DLD1 (cell line): ENCODE results near the gene BICD1.

Experiments
- in situ Hi-C: cut with HindIII; loops from 2 replicates; pipeline ENCODE4 v1.10.0; 2017; ENCODE audit warnings: low sequenced_read_pairs

Gene BICD1

GRCh38 chr12:32312049-32312670 lies 205.5 kb downstream of the BICD1 start:
- in situ Hi-C loops: no loop called here

GRCh38 chr12:32322354-32322753 lies 215.7 kb downstream of the BICD1 start:
- in situ Hi-C loops: no loop called here

GRCh38 chr12:32331133-32331532 lies 224.5 kb downstream of the BICD1 start:
- in situ Hi-C loops: no loop called here

- in situ Hi-C loops: no loop called here
These were observed 225.8 kb downstream of the BICD1 start for GRCh38 chr12:32332446-32332845.

DNA sequence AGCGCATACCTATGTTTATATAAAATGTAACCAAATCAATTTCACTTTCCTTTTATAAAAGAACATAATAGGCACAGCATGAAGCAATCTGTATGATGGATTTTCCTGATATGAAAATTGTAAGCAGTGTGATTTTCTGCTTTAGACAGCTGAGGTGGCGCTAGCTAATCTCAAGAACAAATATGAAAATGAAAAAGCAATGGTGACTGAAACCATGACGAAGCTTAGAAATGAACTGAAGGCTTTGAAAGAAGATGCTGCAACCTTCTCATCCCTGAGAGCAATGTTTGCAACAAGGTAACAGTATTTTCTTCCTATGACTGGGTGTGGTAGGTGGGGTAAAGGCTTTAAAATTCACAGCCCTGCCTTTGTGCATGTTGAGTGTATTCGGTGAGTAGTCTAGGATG lies 227.7 kb downstream of the BICD1 start:
- in situ Hi-C loops: no loop called here

- in situ Hi-C loops: no loop called here
These were observed 229.6 kb downstream of the BICD1 start for GRCh38 chr12:32336261-32336660.

DNA sequence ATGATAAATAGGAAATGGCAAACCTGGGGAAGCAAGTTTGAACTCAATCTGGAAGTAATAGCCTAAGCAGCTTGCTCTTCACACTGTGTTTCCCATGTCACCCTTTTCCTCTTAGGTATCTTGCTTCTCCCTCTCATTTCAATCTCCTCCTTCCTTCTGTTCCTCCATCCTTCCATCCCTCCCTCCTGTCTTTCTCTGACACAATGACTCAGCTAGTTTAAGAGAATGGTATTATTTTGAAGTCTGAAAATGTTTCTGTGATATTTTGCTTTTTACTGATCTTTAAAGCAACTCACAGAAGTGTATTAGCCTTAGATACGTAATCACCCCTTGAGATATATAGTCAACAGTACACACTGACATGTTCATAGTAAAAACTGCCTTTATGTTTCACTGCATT lies 236.8 kb downstream of the BICD1 start:
- in situ Hi-C loops: no loop called here

DNA sequence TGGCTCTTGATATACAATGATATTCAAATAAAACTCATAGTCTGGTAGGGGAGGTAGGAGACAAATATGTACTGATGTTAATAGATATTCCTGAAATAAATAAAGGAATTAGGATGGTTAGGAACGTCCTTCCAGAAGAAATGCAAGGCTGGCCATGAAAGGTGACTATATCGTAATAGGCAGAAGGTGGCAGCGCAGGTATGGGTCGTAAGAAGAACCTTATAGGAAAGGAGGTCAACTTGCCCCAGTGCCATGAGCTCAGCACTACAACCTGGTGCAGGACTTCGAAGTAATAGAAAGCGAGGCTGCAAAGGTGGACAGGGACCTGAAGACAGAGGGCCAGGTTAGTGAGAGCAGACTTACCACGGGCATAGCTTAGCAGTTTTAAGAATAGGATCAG lies 237.4 kb downstream of the BICD1 start:
- in situ Hi-C loops: no loop called here

- in situ Hi-C loops: no loop called here
These were observed 246.9 kb downstream of the BICD1 start for GRCh38 chr12:32353540-32353939.

DNA sequence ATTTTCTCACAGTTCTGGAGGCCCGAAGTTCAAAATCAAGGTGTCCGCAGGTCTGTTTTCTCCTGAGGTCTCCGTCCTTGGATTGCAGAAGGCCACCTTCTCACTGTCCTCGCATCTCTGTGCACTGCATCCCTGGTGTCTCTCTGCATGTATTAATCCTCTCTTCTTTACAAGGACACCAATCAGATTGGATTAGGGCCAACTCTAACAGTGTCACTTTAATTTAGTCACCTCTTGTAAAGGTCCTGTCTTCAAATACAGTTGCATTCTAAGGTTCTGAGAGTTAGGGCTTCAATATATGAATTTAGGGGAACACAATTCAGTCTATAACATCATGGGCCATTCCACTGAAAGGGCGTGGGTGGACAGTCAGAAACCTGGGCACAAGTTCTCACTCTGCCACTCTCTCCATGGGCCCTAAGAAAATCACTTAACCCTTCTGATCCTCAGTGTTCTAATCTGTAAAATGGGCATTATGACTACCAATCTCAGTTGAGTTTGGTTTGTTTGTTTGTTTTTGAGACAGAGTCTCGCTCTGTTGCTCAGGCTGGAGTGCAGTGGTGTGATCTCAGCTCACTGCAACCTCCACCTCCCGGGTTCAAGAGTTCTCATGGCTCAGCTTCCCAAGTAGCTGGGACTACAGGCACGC lies 251.1 kb downstream of the BICD1 start:
- in situ Hi-C loops: no loop called here

DNA sequence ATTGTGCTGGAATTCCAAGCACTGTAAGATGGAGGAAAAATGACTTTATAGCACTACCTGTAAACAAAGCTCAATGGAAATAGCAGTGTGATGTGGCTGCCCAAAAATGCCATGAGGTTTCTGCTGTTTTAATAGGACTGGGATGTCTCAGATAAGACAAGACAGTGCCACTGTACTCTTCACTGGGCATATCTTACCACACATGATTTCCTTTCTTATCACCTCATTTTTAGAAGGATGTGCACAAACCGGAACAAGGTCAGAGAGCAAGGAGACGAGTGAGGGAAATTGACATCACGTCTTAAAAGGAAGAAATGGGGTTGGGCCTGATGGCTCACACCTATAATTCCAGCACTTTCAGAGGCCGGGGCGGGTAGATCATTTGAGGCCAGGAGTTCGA lies 254.3 kb downstream of the BICD1 start:
- in situ Hi-C loops: no loop called here

DNA sequence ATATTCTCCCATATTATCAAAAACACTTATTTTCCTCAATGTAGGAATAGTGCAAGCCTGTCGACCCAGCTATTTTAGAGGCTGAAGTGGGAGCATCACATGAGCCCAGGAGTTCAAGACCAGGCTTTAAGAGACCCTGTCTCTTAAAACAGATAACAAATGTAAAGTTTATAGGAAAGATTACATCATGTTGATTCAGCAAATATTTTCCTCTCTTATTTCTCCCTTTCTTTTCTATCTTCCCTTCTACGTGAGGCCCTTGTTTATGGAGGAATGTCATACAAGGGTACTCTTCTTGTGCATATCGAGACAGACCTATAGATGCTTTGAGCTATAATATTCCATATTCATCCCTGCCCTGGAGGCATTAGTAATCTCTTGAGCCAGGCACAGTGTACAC lies 256.2 kb downstream of the BICD1 start:
- in situ Hi-C loops: no loop called here

DNA sequence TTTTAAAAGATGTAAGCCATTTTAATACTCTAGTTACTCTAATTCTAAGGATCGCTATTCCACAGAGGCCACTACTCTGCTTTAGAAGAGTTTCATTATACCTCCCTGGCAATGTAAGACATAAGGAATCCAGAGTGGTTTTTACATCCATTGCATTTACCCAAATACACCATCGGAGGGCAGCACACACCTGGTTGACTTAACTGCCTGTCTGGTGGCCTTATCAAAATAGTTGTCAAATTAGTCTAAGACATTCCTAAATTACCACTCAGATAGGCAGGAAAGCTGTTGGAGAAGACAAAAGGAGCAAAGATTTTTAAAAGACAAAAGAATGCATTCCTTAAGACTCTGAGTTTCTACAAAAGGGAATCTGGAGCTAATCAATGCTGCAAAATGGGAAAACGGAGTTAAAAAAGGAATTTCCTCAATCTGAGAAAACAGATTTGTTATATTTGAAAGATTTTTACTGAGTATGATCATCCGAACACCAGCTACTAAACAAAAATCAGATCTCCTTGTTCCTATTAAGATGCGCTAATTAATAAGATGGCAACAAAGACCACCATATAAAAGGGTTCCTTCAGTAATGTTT lies 258.9 kb downstream of the BICD1 start:
- in situ Hi-C loops: no loop called here

DNA sequence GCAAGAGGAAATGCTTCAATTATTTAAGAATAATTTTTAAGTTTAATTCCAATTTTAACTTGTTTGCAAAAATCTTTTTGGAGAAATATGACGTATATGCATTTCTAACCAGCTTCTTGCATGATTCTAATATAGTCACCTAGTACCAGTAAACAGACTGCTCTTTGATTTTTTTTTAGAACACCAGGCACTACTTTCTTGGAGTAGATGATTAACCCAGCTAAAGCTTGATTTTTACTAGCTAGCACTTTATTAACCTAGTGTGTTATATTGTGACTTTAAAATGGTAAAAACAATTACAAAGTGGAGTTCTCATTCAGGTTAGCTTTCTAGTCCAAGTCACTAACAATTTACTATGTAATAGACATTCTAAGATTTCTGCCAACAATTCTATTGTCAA lies 260.1 kb downstream of the BICD1 start:
- in situ Hi-C loops: no loop called here

DNA sequence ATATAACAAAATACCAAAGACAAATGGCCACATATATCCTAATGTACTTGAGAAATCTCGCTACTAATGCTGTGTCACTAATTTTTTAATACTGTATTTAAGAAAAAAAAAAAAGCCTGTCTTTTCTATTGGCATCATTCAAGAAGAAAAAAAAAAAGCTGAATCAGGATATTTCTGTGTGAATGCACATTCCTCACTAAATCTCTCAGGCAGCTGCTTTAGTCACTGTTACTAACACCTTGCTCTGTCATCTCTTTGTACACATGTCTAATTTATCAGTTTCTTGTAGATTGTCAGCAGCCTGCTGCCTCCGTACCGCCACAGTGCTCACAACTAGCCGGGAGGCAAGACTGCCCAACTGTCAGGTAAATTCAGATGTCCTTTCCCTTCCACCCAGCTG lies 260.7 kb downstream of the BICD1 start:
- in situ Hi-C loops: no loop called here

DNA sequence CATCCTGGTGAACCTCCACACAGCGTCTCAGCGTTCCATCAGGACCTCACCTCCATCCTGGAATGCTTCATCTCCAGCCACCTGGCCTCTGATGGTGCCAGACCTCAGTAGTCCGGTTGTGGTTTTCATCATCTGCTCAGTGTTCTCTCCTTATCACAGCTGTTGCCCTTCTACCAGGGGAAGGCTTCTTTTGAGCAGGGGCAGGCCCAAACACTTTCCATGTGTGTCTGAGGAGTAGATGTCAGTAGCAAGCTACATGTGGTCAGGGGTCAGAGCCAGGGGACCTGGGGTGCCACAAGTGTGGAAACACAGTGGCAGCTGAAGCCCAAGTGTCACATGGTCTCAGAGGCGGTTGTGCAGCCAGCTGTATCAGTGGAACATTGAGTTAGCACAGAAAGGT lies 262.6 kb downstream of the BICD1 start:
- in situ Hi-C loops: no loop called here

DNA sequence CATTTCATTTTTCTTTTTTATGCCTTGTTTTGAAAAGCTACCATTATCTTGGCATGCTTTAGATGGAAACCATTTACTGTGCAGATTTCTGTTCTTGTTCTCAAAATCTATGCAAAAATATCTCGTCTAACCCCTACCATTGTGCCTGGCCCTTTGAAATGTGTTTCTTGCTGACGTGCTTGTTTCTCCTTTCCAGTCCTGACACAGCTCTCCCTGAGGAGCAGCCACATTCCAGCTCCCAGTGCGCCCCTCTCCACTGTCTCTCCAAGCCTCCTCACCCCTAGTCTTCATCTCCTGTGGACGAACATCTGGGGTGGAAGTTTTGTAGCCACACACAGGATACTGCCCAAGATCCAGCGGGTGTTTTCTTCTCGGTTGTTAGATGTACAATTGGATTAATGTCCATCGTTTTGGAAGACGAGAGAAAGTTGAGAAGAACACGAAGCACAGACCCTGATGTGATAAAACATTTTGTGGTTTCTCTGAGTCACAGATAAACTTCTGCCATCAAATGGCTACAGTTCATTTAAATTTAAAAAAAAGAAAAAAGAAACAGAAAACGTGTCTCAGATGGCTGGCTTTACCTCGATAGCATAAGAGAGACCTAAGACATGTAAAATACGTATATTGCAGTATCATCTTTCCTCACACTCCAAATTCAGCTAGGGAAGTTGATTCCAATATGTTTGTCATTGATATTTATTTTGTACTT lies 270.9 kb downstream of the BICD1 start:
- in situ Hi-C loops: no loop called here

DNA sequence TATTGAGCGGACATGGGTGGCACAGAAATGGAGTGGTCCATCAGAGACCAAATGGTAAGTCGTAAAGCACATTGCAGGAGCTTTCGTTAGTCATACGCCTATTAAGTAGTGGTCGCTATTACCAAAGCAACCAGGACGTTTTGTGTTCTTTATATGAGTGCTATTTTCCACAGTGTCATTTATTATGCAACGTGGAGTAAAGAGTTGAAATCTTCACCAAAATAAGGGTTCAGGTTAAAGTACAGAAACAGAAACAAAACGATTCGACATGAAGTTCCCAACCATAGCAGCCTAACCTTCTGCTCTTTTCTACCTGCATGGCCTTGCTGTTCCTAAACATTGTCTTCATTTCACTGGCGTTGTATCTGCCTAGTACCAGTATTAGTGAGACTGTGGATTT lies 272.6 kb downstream of the BICD1 start:
- in situ Hi-C loops: no loop called here

GRCh38 chr12:32379667-32380066 lies 273.0 kb downstream of the BICD1 start:
- in situ Hi-C loops: no loop called here

GRCh38 chr12:32382226-32382625 lies 275.6 kb downstream of the BICD1 start:
- in situ Hi-C loops: no loop called here

GRCh38 chr12:32390572-32391219 lies 284.0 kb downstream of the BICD1 start:
- in situ Hi-C loops: no loop called here
